Activated gamma-delta T cell treated with anti-CD3 and anti-CD28 coated beads, Interleukin-2, amount 50 U/mL, for 16 hours (primary cell): ENCODE results near the gene FARP1.

Experiments used
- DNase-seq: peaks from one replicate; pipeline ENCODE4 v3.0.0-alpha.2; 2020; ENCODE audit warnings: low read depth

The FARP1 gene

DNA sequence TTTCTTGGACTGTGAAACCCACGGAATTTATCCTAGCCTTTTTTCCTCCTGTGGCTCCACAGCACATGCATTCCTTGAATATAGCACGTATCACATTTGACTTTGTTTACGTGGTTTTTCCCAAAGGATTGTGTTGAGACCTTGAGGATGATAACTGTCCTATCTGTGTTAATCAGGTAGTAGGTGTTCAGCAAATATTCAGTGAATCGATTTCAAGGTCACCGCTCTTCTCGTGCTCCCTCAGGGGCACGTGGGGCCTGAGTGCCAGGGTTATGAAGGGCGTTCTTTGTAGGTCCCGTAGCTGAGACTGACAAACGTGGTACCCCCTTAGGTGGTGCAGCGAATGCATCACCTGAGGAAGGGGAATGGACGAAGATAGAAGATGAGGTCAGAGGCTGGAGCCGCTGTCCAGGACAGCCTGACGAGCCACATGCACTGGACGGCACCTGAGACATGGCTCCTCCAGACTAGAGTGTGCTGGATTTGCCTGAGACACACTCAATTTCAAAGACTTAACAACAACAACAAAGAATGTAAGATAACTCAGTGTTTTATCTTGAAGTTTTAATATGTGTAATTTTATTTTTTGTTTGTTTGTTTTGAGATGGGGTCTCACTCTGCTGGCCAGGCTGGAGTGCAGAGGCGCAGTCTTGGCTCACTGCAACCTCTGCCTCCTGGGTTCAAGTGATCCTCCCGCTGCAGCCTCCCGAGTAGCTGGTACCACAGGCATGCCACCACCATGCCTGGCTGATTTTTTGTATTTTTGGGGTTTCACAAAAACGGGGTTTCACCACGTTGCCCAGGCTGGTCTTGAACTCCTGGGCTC is 165.4 kb downstream of the FARP1 start:
- no peak for DNase-seq

DNA sequence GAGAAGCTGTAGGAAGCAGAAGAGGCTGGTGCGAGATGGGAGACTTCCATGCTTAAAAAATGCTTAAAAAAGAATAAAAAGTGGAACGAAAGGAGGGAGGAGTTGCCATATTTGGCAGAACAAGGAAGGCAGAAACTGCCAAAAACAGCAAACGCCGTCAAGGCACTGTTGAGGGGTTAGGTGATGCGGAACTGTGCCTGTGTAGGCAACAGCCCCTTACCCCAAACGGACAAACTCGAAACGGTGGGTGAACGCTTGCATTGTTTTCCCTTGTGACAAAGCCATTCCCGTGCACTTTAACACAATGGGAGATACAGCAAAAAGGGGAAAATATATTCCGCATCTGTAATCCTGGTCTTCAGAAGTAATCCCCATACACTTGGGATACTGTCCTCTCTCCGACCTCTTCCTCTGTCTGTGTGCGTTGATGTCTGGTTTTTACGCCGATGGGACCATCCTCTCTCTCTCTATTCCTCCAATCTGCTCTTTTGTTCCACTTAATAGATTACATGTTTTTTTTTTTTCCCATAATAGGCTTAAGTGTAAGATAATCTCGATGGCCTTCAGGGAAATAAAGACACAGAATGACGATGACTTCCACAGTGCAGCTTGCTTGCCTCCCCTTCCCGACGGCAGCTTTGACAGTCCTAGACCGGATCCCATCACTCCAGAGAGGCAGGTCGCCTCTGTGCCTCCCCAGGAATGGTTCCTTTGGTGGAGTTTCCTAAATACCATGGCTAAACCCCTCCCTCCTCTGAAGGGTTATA is 166.9 kb downstream of the FARP1 start:
- DNase-seq: no peak

DNA sequence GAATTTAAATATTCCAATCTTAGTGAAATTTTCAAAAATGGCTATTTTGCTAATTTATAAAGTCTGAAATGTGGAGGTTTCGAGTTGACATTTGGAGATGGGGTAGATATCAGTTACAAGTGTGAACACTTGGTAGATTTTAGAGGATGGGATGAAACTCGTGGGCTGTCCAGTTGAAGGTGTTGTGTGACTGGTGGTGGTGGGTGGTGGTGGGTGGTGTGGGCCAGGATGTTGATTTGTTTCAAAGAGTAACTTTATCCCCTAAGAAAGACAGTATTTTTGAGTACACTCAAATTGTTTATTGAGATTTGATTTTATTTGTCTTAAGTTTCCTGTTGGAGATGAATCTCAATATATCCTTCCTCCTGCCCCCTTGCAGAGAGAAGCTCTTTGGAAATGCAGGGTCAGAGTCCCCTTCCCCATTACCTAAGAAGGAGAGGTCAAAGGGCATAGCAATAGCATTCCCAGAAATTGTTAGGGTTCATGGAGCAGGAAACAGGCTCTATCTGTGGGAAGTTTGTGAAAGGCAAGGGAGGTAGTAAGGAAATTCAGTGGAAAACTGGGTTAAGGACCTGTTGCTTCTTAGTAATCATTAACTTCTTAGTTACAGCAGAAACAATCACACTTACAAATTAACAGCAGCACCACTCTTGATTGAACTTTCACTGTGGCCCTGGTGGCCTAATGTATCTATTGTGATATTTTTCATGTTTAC is 167.7 kb downstream of the FARP1 start:
- no peak for DNase-seq

DNA sequence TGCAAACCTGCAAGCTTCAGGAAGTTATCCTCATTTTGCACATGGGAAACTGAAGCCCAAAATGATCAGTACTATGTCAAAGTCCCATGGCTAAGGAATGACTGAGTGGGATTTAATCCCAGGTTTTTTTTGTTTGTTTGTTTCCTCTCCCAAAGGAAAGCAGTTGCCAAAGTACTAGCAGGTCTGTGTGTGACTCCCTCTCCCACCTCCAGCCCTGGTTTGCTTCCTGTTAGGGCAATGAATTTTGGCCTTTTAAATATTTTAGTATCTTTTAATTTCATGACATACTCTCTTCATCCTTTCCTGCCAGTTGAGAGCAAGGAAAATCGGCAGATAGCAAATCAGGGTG is 168.3 kb downstream of the FARP1 start:
- DNase-seq: no peak

DNA sequence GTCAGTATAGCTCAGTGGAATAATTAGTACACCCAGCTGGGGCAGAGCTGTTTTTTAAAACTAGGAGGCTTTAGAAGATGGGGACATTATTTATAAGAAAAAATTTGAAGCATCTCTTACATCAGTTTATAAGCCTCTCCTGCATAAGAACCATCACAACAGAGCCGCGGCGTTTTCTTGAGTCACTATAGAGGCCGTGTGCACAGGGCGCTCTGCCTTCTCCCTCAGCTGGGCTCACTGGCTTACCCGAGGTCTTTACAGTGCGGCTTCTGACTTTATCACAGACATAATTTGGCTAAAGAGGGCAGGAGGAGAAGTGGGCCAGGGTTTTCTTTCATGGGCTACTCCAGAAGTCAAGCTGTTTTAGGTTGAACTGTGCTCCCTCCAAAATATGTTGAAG is 169.7 kb downstream of the FARP1 start:
- DNase-seq: no peak

DNA sequence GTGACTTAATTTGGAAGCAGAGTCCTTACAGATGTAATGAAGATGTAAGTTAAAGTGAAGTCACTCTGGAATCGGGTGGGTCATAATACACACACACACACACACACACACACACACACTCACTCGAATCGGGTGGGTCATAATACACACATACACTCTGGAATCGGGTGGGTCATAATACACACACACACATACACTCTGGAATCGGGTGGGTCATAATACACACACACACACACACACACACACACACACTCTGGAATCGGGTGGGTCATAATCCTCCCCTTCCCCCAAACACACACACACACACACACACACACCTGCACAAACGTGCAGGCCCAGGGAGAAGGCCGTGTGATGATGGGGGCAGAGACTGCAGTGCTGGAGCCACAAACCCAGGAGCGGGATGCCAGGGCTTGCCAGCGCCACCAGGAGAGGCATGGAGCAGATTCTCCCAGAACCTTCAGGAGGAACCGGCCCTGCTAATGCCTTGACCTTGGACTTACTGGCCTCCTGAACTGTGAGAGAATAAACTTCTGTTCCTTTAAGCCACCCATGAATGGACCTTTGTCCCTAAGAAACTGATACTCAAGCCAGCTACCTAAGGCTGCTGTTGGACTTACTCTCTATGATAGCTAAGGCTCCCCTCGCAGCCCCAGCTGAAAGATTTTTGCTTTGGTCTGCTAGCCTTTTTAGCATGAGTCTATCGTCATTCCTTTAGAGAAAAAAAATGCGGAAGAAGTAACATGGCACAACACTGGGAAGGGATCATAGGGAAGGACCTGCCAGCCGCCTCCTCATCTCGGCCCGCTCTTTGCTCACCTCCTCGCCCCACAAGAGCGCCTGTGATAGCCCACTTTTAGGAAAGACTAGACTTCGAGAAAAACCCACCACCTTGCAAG is 170.4 kb downstream of the FARP1 start:
- no peak for DNase-seq

DNA sequence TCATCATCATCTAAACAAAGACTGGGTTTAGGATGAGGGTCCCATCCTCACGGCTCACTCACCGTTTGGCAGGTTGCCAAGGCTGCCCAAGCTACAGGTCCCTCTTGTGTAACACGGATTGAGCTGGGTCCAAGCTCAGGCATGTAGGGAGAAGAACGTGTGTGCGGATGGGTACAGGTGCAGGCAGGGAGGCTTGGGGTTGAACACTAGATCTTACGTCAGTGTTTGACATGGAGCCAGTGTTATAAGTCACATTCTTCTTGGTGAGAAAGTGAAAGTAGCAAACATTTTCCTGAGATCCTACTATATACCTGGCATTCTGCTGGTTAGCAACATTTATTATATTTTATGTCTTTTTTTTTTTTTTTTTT is 171.0 kb downstream of the FARP1 start:
- no peak for DNase-seq

DNA sequence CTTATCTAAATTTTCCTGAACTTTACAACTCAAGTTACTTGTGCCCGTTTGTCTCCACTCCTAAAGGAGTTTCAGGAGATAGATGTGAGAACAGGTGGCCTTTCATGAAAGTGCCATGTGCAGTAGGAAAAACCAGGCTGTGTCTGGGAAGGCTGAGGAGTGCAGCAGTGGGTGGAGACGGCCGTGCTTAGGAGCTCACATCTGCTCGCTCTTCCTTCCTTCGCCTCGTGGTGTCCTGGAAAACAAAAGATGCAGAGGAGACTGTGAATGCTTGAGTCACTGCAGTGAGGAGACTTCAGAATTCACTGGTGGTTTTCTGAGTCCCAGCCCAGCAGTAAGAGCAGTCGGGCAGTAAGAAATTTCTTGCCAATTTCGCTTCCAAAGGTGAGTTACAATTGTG is 172.6 kb downstream of the FARP1 start:
- no peak for DNase-seq

DNA sequence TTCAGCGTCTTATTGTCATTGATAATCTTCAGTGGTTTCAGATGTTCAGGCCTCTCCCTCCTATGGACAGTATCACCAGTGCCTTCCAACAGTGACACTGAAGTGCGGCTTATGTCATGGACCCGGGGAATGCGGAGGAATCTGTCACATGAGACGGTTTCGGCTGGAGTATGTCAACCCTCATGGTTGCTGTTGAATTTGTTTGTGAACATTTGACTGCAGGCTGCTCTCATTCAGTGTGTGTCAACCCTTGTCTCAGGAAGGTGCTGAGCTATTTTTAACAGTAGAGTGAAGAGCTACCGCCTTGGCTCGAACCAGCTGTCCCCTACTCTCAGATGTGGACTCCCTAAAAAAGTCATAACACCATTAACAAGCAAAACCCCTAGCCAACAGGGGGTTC is 173.0 kb downstream of the FARP1 start:
- DNase-seq: no peak

DNA sequence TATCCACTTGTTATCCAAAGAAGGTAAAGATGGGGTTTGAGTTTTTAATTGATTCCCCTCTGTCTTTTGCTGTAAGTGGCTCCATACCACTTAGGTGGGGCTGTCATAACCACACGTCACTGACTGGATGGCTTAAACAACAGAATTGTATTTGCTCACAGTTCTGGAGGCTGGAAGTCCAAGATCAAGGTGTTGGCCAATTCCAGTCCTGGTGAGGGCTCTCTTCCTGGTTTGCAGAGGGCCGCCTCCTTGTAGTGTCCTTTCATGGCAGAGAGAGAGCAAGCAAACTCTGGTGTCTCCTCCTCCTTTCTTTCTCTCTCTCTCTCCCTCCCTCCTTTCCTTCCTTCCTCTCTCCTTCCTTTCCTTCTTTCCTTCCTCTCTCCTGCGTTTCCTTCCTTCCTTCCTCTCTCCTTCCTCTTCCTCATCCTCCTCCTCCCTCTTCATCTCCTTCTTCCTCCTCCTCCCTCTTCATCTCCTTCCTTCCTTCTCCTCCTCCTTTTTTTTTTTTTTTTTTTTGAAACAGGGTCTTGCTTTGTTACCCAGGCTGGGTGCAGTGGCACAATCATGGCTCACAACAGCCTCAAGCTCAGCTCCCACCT is 174.8 kb downstream of the FARP1 start:
- no peak for DNase-seq

DNA sequence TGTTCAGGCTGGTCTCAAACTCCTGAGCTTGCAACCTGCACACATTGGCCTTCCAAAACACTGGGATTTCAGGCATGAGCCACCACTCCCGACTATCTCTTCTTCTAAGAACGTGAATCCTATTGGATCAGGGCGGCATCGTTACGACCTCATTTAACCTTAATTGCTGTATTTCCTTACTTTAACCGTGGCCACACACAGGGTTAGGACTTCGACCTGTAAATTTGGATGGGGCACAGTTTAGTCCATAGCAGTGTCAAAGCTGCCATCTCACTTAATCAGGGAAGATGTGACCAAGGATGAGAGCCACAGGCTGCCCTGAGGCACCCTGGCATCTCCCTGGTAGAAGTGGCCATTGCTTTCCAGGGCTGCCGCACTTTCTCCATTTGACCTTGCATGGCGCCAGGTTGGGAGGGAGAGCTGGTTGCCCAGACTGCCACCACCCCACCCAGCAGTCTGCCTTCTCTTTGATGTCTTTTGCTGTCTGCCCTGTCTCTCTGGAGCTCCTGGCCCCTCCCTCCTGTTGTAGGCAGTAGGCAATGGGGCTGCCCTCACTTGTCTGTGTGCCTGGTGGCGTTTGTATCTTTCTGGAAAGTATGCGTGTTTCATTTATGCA is 175.5 kb downstream of the FARP1 start:
- DNase-seq: no peak

DNA sequence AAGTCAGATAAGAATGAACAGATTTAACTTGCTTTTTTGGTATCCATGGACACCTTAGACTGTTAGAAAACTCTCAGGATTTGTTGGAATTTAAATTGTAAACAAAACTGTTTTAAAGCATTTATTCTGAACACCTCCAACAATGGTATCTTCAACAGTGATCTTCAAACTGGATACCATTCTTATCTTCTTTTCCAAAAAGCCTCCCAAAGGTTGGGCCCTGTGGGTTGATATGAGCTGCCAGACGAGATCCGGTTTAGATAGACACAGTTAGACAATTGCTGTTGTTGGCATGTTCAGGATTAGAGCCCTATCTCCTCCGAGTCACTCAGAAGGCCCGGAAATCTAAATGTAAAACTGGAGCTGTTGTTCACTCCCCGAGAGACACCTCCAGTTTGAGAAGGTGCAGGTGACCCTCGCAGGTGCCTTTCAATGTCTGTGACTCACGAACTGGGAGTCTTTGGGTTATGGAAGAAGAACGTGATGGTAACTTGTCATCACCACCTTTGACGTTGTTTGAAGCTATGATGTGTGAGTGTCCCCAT is 177.7 kb downstream of the FARP1 start:
- DNase-seq: no peak

DNA sequence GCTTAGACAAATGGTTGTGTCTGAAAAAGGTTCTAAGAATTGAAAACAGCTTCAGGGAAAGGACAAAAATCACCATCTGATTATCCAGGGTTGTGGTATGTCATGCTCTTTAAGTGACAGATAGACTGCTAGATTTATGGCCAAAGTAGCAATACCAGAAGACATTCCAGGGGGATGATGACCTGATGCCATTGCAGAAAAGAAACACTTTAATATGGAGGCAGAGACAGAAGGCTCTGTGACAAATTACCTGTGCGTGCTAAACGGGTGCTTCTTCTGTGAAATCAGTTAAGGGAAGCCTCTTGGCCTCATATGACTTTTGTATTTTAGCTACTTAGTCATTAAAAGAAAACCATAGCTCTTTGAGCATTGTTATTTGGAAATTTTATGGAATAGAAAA is 178.5 kb downstream of the FARP1 start:
- no peak for DNase-seq

DNA sequence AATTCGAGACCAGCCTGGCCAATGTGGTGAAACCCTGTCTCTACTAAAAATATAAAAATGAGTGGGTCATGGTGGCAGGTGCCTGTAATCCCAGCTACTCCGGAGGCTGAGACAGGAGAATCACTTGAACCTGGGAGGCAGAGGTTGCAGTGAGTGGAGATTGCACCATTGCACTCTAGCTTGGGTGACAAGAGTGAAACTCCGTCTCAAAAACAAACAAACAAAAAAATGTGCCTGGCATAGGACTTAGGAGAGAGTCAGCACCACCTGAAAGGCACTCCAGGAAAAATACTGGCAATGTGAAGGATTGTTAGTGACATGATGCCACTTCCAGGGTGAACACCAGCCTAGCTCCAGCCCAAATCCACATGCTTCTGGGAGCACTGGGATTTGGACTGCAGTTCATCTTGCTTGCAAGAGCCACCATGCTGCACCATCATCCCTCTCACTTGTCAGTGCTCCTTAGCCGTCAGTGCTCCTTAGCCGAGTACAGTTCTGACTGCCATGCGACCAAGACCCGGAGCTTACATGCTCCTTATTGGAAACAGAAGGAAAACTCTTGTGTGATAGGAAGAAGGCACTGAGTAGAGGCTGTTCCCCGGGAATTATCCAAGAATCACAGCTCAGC is 179.3 kb downstream of the FARP1 start:
- no peak for DNase-seq

DNA sequence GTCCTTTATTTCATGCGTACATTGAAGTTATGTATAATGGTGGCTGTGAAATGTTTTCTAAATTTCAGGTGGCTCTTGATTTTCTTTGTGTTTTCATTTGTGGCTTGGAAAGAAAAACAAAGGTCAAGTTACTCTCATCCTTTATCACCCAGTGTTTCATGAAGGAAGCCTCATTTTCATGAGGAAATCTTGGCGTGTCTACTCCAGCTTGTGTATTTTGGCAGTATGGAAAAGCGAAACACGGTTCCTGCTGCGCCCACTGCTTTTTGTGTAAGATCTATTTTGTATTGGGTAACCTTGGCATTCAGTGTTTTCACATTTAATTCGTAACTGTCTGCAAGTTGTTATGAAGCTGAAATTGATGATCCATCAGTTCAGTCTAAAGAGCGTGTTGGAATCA is 181.2 kb downstream of the FARP1 start:
- no peak for DNase-seq

DNA sequence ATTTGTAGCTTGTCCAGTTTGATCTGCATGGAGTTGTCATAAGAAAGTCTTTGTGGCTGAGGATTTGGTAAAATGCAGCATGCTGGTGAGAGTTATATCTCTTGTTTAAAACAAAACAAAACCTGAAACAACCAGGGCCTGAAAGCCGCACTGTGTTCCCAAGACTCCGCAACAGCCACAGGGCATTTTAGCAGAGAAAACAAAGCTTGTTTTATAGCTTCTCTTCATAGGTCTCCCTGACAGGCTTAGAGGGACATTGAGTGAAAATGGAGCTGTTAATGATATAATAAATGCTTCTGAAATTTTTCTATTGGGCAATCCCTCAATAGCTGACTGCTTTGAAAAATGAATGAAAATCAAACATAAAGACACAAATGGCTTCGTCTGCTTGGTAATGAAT is 182.8 kb downstream of the FARP1 start:
- no peak for DNase-seq

DNA sequence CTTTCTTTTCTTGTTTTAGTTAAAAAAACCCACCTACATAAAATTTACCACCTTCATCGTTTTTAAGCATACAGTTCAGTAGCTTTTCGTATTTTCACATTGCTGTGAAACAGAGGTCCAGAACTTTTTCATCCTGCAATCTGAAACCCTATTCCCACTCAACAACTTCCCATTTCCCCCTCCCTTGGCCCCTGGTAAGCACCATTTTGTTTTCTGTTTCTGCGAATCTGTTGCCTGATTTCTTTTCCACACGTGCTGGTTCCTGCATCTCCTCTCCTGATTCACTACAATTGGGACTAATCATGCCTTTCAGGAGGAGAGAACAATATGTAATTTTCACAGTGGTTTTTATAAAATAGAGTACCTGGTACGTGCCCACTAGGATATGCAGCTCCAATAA is 183.4 kb downstream of the FARP1 start:
- no peak for DNase-seq

DNA sequence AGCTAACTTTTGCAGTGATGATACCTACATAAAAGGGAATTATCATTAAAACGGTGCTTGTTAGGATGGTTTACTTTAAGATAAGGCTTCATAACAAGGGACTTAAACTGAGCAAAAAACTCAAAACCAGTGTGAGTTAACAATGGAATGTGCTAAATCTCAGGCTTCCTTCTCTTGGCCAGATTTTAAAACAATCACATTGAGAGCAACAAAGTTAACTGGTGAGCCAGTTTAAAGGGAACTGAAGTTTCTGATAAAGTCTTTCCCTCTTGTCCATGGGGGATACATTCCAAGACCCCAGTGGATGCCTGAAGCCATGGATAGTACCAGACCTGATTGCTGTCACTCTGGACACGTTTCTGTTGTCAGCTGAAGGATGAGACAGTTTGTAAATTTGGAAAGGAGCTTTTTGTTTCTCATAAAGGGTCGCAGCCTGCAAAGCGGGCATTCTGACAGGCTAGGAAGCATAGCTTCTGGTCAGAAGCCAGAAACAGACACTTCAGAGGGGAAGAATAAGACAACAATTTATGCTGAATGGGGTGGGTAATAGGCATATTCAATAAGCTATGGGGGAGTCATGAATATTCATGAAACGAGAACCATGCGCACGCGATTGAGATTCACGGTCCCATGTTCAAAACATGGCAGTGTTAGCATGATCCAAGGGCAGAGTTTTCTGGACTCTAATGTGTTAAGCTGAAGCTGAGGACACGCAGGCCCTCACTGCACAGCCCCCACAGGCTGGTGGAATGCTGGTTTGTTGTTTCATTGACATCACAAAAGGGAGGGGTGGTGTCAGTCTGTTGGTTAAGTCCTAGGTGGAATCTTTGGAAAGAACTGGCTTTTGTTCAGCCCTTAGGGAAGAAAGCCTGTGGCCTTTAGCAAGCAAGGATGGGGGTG is 184.7 kb downstream of the FARP1 start:
- DNase-seq: no peak

DNA sequence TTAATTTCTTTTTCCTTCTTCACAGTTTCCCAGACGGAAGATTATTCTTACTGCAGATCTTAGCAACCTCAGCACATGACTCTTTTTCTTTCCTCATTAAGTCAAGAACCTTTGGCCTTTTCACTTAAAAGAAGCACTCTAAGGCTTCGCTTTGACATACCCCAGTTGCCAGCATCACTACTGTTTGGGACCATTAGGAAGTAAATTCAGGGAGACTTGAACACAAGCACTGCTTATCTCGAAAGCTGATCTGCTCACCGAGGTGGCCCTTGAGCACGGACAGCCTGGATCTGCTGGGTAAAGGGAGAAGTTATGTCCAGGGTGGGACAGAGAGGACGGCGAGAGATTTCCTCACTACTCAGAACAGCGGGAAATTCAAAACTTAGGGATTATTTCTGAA is 185.6 kb downstream of the FARP1 start:
- no peak for DNase-seq
